Transverse colon (tissue), 4 donors: ENCODE data around the gene SVBP. TPM values are rescaled to one million over a fixed set of nuclear protein-coding genes. Genes with fewer than 3 reads are reported as not detected.
"Not testable (repeated sequence)": the region's sequence is repeated elsewhere in the genome, so short reads cannot be mapped to it uniquely, and the experiment has no call there.

Experiments
- DNase-seq: peaks from one replicate; pipeline ENCODE4 v3.0.0-alpha.2; 2019
- H3K27ac ChIP-seq, 4 donors: fragments of 200-600 bp; sonication (generic); 2 replicates each; pipeline ENCODE4 v1.5.1; 2016 to 2018; ENCODE audit warnings: inconsistent platforms in 4 of 4
- H3K27me3 ChIP-seq: fragments of 200-600 bp; sonication (generic); 2 replicates; pipeline ENCODE4 v1.5.1; 2017; ENCODE audit warnings: inconsistent platforms
- H3K36me3 ChIP-seq, 4 donors: fragments of 200-600 bp; sonication (generic); 2 replicates each; pipeline ENCODE4 v1.5.1; 2017 to 2019; ENCODE audit warnings: inconsistent platforms in 4 of 4
- H3K4me1 ChIP-seq, 4 donors: fragments of 200-600 bp; sonication (generic); 2 replicates each; pipeline ENCODE4 v1.5.1; 2017 to 2020; ENCODE audit warnings: inconsistent platforms in 4 of 4
- H3K4me3 ChIP-seq, 4 donors: fragments of 200-600 bp; sonication (generic); 1 replicate in 1 of 4; 2 replicates in 3 of 4; pipeline versions ENCODE4 v1.5.1 to v1.6.1; 2017 to 2019; ENCODE audit warnings: inconsistent platforms in 4 of 4
- H3K9me3 ChIP-seq, 2 donors: fragments of 200-600 bp; sonication (generic); 2 replicates each; pipeline ENCODE4 v1.5.1; 2017 to 2019; ENCODE audit warnings: inconsistent platforms in 2 of 2
- CTCF ChIP-seq, 5 experiments: fragments of 200-600 bp in 3 of 5; fragments of 450-650 bp in 2 of 5; sonication (generic) in 3 of 5; IDR thresholded peaks; 1 replicate in 2 of 5; 2 replicates in 3 of 5; pipeline ENCODE4 v1.5.1; 2016 to 2017; ENCODE audit warnings: antibody characterized with exemption in 5 of 5, inconsistent platforms in 3 of 5, mild to moderate bottlenecking in 2 of 5, moderate library complexity in 1 of 5
- EP300 ChIP-seq: sonication (generic); formaldehyde crosslinking; IDR thresholded peaks from one replicate; pipeline ENCODE4 v1.6.1; 2017; ENCODE audit warnings: antibody characterized with exemption, low read depth
- POLR2A ChIP-seq: fragments of 450-650 bp; IDR thresholded peaks from one replicate; pipeline ENCODE4 v1.6.1; 2016; ENCODE audit warnings: antibody characterized with exemption, mild to moderate bottlenecking, moderate library complexity
- POLR2AphosphoS5 ChIP-seq, 3 donors: sonication (generic); formaldehyde crosslinking; IDR thresholded peaks; one replicate each; pipeline ENCODE4 v1.6.1; 2016; ENCODE audit warnings: antibody characterized with exemption in 3 of 3
- WGBS, 2 donors: methylation state at CpG; one replicate each; pipeline ENCODE4 v1.1.5; 2018; ENCODE audit warnings: low coverage in 1 of 2; 5-methylcytosine and 5-hydroxymethylcytosine counted together
- in situ Hi-C, 4 donors: fragments of 200-750 bp; cut with MboI; loops; one replicate each; pipeline versions ENCODE4 v1.15.0 to v1.15.1; 2017; ENCODE audit warnings: low sequenced_read_pairs in 3 of 4, low pct_ligation_motif_present in 1 of 4, low pct_unique_long_range_greater_than_20kb in 1 of 4
- intact Hi-C: fragments of 100-400 bp; cut with DNase I; formaldehyde crosslinking; loops from one replicate; pipeline ENCODE4 v1.15.1; 2023; ENCODE audit warnings: low total_unique reads
- total RNA-seq, 4 donors: library from RNA; depleted of rRNA; stranded (reverse); fragments of >200 nt; gene quantifications; one replicate each; pipeline ENCODE4 v1.1.0, GENCODE V29; 2016

SVBP gene
- total RNA-seq, 4 donors from 2014 or later: 15.3 to 33.3 (median 17.6) TPM

GRCh38 chr1:42815941-42816584, 1.1 kb downstream of the SVBP start:
- no peak for TF ChIP-seq EP300
- TF ChIP-seq POLR2AphosphoS5 (IDR thresholded peaks at IDR 0.05): no peak
- TF ChIP-seq POLR2A: no peak
- TF ChIP-seq CTCF (IDR thresholded peaks at IDR 0.05): no peak
- Histone ChIP-seq H3K27me3 (no peaks in the 10 kb centered on the region), H3K36me3 (no peaks in the 10 kb centered on the region), H3K9me3 (no peaks in the 10 kb centered on the region), H3K4me3 (peak overlapping the region; percentile 64 to 92 (median 80)), H3K4me1 (peaks cover 4 to 27% (median 15%) of the 10 kb centered on the region in 4 donors), H3K27ac (peak overlapping the region; percentile 97 to 99 (median 98))
- 35 to 42% methylated on average over 5 to 7 of the region's 7 CpGs for WGBS, 2 donors
- intact Hi-C loops (no loop called here), in situ Hi-C loops (no loop called here)
- no peak for DNase-seq

- H3K4me3 ChIP-seq, H3K9me3 ChIP-seq, H3K27me3 ChIP-seq, DNase-seq, H3K27ac ChIP-seq, in situ Hi-C loops, H3K36me3 ChIP-seq, intact Hi-C loops: not testable (repeated sequence)
- WGBS, 2 donors: 80 to 90% methylated on average over 2 to 3 of the region's 3 CpGs
- H3K4me1 ChIP-seq: peaks cover 4 to 27% (median 15%) of the 10 kb centered on the region in 4 donors
Measured at GRCh38 chr1:42814815-42815214, 2.4 kb downstream of the SVBP start.

- H3K36me3 ChIP-seq: no peaks in the 10 kb centered on the region
- intact Hi-C loops: no loop called here
- H3K4me3 ChIP-seq: no peak overlapping the region
- in situ Hi-C loops: no loop called here
- TF ChIP-seq EP300: no peak
- no peaks in the 10 kb centered on the region for H3K9me3 ChIP-seq
- no peaks in the 10 kb centered on the region for H3K4me1 ChIP-seq
- no peak overlapping the region for H3K27ac ChIP-seq
- H3K27me3 ChIP-seq: no peaks in the 10 kb centered on the region
- DNase-seq: no peak
Measured at GRCh38 chr1:42807056-42807668, 10.0 kb downstream of the SVBP start.

- H3K27me3 ChIP-seq: no peaks in the 10 kb centered on the region
- intact Hi-C loops (no loop called here), in situ Hi-C loops (no loop called here)
- 91 to 92% methylated on average over 4 to 5 of the region's 5 CpGs for WGBS, 2 donors
- TF ChIP-seq EP300 (no peak), POLR2AphosphoS5 (IDR thresholded peaks at IDR 0.05) (no peak), POLR2A (no peak), CTCF (IDR thresholded peaks at IDR 0.05) (no peak)
- H3K4me3 ChIP-seq: no peak overlapping the region
- H3K27ac ChIP-seq: no peak overlapping the region
- no peak for DNase-seq
- no peaks in the 10 kb centered on the region for H3K36me3 ChIP-seq
- no peaks in the 10 kb centered on the region for H3K9me3 ChIP-seq
- H3K4me1 ChIP-seq: no peaks in the 10 kb centered on the region
Measured at GRCh38 chr1:42806593-42806992, 10.6 kb downstream of the SVBP start.

GRCh38 chr1:42806171-42806570, 11.0 kb downstream of the SVBP start:
- H3K4me3 ChIP-seq: no peak overlapping the region
- no peaks in the 10 kb centered on the region for H3K27me3 ChIP-seq
- no peaks in the 10 kb centered on the region for H3K9me3 ChIP-seq
- in situ Hi-C loops: no loop called here
- no peaks in the 10 kb centered on the region for H3K36me3 ChIP-seq
- no peak for TF ChIP-seq POLR2AphosphoS5 (IDR thresholded peaks at IDR 0.05)
- TF ChIP-seq CTCF (IDR thresholded peaks at IDR 0.05): no peak
- no peak for TF ChIP-seq EP300
- no peak for TF ChIP-seq POLR2A
- intact Hi-C loops: no loop called here
- no peak for DNase-seq
- no peaks in the 10 kb centered on the region for H3K4me1 ChIP-seq
- H3K27ac ChIP-seq: no peak overlapping the region
